Measurements from ENCODE around the gene CPSF4.

DNA sequence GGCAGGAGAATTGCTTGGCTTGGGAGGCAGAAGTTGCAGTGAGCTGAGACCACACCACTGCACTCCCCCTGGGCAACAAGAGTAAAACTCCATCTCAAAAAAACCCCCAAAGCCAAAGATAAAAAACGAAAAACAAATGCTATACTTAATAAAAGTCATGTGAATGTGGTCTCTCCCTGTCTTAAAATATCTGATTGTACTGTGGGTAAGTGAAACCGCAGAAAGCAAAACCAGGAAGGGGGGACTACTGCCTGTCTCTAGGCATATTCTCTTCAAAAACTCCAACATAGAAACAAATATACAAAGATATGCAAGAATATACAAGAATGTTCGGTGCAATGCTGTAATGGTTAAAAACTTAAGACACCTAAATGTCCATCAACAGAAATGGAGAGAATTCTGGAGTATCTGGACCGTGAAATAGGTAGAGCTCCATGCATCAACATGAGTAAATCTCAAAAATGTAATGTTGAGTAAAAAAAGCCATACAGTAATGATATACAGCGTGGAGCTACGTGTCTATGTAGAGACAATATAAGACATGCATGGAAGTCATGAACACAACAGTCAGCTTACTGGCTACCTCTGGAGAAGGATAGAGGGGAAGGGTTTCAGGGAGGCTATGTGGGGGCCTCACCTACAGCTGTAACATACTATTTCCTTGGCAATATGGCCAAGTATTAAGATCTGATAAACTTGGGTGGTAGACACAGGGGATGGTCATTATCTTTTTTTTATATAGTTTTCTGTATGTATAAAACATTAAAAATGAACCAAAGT, 59.2 kb downstream of the CPSF4 start:
- TF ChIP-seq, protein P1, sequence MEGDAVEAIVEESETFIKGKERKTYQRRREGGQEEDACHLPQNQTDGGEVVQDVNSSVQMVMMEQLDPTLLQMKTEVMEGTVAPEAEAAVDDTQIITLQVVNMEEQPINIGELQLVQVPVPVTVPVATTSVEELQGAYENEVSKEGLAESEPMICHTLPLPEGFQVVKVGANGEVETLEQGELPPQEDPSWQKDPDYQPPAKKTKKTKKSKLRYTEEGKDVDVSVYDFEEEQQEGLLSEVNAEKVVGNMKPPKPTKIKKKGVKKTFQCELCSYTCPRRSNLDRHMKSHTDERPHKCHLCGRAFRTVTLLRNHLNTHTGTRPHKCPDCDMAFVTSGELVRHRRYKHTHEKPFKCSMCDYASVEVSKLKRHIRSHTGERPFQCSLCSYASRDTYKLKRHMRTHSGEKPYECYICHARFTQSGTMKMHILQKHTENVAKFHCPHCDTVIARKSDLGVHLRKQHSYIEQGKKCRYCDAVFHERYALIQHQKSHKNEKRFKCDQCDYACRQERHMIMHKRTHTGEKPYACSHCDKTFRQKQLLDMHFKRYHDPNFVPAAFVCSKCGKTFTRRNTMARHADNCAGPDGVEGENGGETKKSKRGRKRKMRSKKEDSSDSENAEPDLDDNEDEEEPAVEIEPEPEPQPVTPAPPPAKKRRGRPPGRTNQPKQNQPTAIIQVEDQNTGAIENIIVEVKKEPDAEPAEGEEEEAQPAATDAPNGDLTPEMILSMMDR (IDR thresholded peaks at IDR 0.05) = no peak
- TF ChIP-seq POLR2A (IDR thresholded peaks at IDR 0.05) = no peak

All from lower leg skin (tissue), 3 donors.